HG03432 (cell line): ENCODE measurements around the gene ZBED1.
"Not testable (repeated sequence)": the region's sequence is repeated elsewhere in the genome, so short reads cannot be mapped to it uniquely, and the experiment has no call there.

Experiments used
- ATAC-seq: cut with Tn5 transposase; IDR thresholded peaks from one replicate; pipeline ENCODE4 v1.9.1; 2021; ENCODE audit warnings: mild to moderate bottlenecking, moderate library complexity; ENCODE audit not compliant: unreplicated experiment

The ZBED1 gene

DNA sequence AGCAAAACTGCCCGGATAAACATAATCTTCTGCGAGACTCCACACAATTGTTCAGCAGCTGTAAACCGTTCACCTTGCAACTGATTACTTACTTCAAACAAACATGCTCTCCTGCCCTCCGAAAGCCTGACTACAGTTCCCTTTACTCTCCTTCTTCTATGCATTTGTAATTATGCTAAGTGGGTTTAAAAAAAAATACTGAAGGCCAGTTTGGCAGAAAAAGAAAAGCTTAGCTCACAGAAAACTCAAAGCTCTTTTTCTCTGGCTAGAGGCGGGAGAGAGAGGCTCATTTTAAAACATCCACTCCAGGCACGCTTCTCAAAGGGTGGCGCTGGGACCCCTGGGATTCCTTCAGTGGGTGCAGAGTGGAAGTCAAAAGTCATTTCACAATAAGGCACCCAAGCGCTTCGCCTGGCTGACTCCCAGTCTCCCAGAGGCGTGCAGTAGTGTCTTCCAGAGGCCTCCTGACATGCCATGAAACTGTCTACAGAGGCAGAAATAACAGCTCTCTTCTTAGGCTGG lies 1.9 kb downstream of the ZBED1 start:
- ATAC-seq = no peak

DNA sequence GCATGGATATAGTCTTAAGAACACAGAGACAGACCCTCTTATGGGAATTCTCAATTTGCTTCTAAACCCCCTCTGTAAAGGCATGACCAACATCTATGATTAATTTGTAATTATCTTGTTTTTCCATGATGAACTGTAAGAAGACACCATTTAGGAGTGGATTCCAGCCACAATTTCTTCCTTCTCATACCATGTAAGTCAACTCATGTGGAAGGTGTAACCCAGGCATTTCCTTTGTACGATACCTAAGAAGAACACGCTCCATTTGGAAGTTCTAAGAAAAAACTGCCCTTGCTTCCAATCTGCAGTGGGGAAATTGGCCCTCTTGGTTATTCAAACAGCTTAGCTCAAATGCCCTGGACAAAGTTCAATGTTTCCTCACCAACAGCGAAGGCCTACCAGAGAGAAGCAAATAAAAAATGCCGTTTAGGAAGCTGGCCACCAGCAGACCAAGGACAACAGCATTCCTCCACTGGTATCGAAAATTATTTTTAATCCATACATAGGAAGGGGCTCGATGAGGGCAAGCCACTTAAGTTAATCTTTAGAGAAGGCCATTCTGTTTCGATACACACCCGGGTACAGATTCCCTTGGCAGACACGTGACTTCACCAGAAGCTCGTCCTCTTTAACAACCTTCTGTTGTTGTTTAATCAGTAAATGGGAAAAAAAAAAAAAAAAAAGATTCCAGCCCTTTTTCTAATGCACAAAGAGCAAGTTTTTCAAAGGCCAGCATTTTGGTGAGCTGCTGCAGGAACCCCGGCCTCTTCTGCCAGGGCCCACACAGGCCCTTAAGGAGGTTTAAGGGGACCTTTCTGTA lies 2.6 kb downstream of the ZBED1 start:
- ATAC-seq = no peak

DNA sequence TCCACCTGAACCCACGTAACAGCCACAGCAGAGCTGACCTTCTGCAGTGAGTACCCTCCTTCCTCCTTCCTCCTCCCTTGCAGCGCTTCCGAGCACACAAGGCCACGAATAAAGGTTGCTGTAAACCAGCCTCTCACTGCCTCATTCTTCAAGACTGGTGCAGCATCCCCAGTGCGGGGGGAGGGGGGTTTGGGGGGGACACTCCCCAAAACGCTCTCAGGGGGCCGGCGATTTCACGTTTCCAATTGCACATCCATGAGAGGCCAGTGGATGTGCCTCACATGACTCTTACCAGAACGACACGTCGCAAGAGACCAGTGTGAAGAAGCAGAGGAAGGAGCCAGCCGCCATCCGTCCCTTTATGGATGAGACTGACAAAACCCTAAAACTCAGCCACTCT lies 5.2 kb downstream of the ZBED1 start:
- no peak for ATAC-seq

DNA sequence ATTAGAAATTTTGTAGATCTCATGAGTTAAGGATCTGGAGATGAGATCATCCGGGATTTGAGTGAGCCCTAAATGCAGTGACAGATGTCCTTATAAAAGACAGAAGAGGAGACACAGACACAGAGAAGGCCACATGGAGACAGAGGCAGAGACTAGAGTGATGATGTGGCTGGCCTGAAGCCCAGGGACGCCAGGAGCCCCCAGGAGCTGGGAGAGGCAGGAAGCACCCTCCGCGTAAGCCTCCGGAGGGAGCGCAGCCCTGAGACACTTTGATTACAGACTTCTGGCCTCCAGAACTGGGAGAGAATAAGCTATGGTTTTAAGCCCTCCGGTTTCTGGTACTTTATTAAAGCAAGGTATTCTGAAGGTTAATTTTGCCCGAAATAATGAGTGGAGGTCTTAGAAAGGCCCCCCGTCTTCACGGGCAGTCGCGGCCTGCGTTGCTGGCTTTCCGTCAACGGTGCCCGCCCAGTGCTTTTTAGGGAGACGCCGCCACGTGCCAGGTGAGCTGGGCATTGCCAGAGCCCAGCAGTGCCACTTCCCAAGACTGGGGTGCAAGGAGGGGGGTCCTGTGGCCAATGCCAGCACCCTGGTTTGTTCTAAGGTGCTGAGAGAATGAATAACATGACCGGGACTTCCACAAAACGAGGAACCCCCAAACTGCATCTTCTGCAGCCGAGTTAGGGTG lies 8.1 kb downstream of the ZBED1 start:
- no peak for ATAC-seq

DNA sequence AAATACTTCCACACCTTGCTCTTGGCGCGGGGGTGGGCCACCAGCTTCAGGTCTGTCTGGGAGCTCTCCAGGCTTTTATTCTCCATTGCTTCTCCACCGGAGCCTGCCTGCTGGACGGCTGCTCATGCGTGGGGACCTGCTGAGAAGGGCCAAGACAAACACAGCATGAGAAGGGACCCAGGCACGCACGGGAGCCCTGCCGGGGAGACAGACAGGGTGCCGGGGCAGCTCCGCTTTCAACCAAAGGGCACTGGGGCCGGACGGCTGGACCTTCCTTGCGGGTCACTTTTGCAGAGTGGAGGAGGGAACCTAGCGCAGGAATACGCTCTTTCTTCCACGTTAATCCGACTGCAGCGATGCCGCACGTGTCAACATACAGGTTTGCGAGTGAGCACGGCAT lies 10.1 kb downstream of the ZBED1 start:
- ATAC-seq = no peak

DNA sequence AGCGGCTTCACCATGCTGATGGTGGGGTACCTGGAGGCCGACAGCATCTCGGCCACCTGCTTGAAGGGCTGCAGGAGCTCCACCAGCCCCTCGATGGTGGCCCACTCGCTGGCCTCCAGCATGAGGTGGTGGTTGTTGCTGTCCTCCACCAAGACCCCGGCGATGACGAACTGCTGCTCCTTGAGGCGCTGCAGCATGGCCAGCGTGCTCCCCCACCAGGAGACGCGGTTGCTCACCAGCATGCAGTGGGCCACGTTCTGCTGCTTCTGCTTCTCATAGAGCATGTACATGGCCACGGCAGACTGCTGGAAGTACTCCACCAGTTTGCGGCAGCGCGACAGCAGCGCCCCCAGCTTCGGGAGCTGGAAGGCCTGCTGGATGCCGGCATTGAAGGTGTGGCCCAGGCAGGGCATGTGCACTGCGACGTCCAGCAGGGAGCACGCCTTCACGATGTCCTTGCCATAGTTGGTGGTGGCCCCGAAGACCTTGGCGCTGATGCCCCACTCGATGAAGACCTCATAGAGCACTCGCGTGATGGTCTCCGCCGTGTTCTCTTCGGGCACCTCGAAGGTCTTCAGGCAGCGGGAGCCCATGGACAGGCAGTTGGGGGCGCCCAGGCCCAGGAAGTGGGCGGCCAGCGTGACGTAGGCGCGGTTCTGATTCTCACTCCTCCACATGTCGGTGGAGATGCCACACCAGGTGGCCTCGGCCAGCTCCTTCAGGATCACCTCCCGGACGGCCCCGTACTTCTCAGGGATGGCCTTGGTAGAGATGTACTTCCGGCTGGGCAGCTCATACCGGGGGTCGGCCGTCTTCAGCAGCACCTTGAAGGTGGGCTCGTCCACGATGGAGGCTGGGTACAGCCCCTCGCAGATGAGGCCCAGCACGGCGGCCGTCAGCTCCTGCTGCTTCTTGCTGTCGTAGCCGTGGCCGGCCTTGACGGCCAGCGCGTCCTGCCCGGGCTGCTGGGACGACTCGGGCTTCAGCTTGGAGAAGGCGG lies 11.0 kb downstream of the ZBED1 start:
- ATAC-seq = no peak

DNA sequence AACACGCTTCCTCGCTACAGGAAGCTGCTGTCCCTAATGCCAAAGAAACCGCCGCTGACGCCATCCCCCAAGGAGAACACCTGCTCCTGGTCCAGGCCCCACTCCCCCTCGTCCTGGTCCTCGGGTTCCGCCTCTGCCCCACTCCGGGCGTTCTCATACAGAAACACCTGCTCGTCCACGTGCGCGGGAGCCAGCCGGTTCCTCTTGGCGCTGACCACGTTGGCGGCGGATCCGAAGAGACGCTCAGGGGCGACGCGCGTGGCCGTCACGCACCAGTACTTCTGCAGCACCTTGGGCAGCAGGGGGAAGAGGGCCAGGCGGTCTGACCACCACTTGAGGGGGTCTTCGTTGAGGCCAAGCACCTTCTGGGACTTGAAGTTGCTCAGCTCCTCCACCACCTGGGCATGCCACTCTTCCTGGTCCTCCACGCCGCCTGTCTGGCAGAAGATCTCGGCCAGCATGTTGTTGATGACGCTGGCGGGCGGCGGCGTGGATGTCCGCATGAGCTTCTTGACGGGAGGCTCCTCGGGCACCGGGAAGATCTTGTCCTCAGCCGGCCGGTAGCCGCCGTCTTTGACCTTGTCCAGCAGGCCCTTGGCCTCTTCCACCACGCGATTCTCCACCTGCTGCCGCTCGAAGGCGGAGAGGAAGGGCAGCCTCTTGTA lies 12.0 kb downstream of the ZBED1 start:
- ATAC-seq = no peak

DNA sequence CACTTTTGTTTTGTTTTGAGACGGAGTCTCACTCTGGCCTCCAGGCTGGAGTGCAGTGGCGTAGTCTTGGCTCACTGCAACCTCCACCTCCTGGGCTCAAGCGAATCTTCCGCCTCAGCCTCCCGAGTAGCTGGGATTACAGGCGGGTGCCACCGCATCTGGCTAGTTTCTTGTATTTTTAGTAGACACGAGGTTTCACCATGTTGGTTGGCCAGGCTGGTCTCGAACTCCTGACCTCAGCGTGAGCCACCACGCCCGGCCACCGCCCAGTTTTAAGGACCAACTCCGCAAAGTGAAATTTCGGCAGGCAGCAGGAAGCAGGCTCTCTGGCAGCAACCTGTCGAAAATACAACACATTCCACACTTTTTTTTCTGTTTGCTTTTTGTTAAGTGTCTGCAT lies 13.4 kb downstream of the ZBED1 start:
- no peak for ATAC-seq

DNA sequence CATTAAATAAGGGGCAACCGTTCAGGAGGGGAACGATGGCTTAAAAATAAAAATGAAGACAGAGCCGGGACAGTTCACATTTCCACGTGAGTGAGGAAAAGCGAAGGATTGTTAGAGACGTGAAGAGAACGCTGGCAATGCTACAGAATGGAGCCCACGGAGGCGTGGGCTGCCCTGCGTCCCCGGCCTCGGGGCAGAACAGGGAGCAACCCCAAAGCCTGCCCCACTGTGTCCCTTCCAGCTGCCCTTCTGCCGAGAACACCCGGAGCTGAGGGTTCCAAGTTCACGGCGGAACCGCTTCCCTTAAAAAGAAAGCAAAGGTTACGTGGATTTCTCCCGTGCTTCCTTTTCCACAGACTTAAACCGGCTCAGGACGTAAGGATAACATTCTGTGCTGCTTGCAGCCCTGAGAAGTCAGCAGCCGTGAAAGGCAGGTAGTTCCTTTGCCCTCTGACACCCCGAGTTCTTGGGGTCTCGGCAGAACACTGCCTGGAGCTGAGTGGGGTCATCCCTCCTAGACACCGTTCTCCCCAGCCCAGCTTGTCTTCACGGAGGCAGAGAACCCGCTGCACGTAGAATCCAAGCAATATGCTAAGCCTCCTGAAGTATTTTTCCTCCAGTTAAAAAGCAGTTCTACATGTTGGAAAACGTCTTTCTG lies 14.2 kb downstream of the ZBED1 start:
- ATAC-seq = no peak

DNA sequence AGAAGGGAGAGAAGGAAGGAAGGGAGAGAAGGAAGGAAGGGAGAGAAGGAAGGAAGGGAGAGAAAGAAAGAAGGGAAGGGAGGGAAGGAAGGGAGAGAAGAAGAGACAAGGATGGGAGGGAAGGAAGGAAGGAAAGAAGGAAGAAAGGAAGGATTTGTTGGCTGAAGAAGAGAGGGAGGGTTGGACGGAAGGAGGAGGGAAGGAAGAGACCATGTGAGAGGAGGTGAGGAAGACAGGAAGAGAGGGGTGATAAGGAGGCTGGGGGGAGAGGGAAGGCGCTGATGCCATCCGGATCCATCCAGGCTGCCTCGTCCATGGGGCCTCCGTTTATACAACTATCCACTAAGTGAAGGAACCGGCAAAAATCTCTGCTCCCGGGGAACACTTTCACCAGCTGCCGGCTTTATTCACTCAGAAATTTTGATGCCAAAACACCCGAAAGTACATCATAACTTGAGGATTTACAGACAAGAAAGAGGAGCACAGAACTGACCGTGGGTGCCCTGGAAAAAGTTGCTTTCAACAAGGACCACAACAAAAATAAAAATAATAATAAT lies 14.9 kb downstream of the ZBED1 start:
- ATAC-seq = no peak

DNA sequence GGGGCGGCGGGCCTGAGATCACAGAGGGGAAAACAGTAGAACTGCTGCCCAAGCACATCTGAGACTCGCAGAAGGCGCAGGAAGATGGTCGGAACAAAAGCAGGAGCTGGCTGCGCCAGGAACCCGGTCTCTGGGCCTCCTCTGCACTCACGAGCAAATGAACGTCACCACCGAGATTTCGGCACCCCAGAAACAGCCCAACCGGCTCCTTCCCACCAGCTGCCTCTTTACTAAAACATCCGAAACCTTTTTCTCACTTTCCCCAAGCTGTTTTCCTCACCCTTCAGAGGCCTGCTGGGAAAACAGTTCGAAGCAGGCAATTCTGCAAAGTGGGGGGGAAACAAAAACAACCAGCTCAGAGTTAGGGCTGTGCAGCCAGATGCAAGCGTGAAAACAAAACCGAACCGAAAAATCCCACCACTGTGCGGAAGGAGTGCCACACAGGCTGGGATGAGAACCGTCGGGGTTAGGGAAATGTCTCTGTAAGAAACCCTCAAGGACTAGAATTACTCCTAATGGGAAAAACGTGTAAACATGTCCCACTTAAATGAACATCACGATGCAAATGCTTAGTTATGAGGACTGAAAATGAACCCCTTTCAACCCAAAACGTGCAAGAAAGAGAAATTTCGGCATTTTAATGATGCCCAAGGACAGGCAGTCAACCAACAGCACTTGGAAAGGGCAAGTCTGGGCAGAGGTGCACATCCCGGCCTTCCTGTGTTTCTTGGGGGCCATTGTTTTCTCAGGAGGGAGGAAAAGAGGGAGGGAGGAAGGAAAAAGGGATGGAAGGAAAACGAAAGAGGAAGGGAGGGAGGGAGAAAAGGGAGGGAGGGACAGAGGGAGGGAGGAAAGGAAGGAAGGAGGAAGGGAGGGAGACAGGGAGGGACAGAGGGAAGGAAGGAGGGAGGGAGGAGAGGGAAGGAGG lies 15.8 kb downstream of the ZBED1 start:
- ATAC-seq = no peak

DNA sequence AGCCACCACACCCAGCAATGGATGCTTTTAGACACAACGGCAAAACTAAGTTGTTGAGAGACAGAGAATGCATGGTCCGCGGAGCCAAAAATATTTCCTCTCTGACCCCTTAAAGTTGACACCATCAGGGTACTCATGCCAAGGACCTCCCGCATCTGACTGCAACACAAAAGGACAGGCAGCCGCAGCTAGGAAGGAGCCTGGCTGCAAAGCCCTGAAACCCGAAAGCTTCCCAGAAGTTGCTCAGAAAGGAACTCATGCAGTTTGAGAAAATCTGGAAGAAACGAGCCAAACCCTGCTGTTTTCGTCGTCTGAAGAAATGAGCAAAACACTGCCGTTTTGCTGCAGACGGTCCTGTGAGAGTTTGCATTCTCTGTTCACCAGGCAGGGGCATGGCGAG lies 16.5 kb downstream of the ZBED1 start:
- ATAC-seq = no peak

DNA sequence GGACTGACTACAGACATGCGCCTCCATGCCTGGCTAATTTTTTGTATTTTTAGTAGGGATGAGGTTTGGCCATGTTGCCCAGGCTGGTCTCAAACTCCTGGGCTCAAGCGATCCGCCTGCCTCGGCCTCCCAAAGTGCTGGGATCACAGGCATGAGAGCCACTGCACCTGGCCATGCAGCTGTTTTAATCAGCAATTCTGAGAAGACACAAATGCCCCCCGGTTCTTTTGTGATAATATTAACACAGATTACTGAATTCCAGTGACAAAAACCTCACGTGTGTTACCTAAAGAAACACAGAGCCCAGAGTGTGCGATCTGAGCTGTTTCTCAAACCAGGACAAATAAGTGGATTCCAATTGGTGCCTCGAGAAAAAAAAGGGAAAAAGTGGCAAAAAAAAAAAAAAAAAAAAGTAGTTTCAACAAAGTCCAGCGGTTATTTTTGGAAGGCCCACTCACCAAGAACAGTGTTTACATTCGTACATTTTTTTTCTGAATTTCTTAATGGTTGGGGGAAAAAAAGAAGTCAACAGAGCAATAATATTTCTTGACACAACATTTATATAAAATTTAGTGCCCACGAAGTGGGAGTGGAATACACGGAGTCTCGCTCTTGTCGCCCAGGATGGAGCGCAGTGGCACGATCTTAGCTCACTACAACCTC lies 17.2 kb downstream of the ZBED1 start:
- no peak for ATAC-seq

DNA sequence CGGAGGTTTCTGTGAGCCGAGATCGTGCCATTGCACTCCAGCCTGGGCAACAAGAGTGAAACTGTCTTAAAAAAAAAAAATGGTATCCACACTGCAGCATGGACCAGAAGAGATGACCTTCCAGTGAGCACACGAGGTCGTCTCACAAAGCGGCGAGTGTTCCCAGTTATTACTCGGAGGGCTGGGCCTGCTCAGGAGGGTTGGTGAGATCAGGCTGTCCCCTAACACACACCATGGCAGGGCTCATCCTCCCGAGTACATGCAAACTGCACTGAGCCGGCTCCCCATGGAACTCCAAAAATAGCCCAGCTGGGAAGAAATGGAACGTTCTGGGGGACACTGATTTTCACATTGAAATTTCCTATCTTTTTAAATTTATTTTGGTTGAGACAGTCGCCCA lies 19.2 kb downstream of the ZBED1 start:
- ATAC-seq = not testable (repeated sequence)

DNA sequence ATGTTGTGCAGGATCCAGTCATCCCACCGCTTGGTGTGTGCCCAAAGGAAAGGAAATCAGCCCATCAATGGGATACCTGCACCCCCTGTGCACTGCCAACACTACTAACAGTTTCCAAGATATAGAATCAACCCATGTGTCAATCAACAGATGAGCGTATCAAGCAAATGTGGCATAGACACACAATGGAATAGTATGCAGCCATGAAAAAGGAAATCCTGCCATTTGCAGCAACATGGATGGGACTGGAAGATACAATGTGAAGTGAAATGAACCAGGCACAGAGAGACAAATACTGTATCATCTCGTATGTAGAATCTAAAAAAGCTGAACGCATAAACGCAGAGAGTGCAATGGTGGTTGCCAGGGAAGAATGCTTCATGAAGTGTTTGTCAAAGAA lies 20.8 kb downstream of the ZBED1 start:
- not testable (repeated sequence) for ATAC-seq

DNA sequence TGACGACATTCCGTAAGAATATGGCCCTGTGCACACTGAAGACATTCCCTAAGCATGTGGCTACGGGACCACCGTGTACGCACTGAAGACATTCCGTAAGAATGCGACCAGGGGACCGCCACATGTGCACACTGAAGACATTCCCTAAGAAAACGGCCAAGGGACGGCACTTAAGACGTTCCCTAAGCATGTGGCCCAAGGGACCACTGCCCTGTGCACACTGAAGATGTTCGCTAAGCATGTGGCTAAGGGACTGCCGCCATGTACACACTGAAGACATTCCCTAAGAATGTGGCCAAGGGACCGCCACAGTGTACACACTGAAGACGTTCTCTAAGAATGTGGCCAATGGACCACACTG lies 21.4 kb downstream of the ZBED1 start:
- no peak for ATAC-seq

DNA sequence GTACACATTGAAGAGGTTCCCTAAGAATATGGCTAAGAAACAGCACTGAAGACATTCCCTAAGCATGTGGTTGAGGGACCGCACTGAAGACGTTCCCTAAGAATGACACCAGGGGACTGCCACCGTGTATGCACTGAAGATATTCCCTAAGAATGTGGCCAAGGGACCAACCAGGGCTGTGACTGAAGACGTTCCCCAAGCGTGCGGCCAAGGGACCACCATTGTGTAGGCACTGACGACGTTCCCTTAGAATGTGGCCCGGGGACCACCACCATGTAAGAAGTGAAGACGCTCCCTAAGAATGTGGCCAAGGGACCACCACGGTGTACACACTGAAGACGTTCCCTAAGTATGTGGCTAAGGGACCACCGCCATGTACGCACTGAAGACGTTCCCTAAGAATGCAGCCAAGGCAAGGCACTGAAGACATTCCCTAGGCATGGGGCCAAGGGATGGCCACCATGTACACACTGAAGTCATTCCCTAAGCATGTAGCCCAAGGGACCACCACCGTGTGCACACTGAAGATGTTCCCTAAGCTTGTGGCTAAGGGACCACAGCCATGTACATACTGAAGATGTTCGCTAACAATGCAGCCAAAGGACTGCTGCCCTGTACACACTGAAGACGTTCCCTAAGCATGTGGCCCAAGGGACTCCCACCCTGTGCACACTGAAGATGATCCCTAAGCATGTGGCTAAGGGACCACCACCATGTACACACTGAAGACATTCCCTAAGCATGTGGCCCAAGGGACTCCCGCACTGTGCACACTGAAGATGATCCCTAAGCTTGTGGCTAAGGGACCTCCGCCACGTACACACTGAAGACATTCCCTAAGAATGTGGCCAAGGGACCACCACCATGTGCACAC lies 22.0 kb downstream of the ZBED1 start:
- ATAC-seq = no peak
